CD1c-positive myeloid dendritic cell (primary cell): ENCODE measurements around the gene CUL9.

Source experiments
- DNase-seq: peaks from one replicate; pipeline ENCODE4 v3.0.0-alpha.2; 2016; ENCODE audit errors: extremely low spot score

CUL9 gene

DNA sequence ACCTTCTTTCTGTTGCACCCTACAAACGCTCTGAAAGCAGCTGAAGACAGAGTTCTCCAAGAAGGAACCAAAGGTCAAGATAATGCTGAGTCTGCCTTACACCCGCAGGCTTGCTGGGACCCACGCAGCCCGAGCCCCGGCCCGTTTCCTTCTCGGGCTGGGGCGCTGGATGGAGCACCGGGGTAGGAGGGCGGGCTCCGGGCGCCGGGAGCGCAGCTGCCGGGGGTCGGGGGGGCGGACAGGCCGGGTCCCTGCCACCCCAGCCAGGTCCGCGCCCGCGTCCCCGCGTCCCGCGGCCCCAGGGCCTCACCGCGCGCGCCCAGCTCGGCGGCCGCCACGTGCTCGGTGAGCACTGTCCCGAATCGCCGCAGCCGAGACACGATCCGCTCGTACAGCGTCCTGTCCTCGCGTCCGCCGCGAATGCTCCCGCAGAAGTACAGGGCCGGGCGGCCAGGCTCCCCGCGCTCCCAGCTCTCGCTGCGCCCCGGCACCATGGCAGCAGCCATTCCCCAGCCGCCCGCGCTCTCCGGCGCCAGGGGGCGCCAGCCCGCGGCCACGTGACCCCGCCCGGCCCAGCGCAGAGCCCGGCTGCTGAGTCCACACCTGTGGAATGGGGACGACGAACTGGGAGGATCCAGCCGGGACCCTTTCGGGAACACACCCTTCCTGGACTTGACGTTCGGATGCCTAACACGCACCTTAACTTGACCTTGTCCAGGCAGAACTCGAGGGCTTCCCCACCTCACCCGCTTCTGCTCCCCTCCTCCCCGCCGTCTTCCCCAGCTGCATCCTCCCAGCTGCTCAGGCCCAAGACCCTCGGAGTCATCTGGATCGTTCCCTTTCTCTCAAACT is 47.2 kb downstream of the CUL9 start, which contains the start of gene DNPH1:
Gene DNPH1 (minus strand): TSS at position 531 of the 852 bp plus-strand sequence. CDS start 25 bp downstream, at position 506.
- peak; percentile 81 for DNase-seq

DNA sequence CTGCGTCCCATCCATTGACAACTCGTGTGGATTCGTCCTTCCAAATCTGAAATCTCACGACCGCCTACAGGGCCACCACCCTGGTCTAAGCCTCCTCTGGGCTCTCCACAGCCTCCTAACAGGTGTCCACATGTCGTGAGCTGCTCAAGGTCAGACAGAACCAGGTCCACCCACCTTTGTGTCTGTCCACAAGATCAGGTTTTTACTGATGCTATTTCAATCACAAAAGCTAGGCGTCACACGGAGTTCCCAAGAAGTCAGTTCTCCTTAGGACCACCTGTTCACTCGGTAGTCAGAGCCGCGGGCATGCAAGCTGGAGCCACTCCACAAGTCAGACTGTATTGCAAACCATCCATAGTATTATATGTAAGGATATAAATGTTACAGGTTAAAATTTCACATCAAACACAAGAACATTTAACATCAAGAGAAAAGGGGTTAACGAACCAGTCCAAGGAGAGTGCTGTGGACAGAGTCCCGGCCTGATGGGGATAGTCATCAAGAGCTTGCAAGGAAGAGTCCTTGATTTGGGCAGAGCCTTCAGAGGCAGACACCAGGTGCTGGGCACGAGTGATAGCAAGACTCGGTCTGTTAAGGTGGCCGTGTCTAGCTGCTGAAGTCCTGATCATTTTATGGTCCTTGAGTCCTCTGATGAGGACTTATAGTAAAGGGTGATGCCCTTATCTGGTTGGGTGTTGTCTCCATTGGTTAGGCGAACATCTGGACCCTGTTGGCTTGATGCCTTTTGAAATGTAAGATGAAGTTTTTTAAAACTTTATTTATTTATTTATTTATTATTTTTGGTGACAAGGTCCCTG is 48.0 kb downstream of the CUL9 start:
- no peak for DNase-seq

DNA sequence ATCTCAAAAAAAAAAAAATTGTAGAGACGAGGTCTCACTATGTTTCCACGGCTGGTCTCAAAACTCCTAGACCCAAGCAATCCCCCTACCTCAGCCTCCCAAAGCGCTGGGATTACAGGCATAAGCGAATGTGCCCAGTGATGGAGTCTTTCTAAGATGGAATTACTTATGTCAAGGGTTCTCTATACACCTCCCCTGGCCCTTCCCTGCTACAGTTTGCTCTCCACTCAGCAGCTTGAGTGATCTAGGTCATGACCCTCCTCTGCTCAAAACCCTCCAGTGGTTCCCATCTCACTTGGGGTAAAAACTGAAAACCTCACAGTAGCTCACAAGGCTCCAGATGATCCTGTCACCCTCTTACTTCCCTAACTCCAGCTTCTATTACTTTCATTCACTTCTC is 49.1 kb downstream of the CUL9 start:
- no peak for DNase-seq

DNA sequence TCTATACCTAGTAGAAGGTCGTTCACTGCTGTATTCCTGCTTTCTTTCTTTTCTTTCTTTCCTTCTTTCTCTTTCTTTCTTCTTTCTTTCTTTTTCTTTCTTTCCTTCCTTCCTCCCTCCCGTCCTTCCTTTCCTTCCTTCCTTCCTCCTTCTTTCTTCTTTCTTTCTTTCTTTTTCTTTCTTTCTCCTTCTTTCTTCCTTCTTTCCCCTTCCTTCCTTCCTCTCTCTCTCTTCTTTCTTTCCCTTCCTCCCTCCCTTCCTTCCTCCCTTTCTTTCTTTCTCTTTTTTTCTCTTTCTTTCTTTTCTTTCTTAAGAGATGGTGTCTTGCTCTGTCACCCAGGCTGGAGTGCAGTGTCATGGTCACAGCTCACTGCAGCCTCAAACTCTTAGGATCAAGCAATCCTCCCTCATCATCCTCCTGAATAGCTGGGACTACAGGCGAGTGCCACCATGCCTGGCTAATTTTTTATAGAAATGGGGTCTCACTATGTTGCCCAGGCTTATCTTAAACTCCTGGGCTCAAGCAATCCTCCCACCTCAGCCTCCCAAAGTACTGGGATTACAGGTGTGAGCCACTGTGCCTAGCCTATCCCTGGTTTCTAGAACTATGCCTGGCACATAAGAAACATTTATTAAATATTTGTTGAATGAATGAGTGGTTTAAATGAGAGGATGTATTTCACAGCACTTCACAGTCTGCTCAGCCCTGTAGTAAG is 49.9 kb downstream of the CUL9 start:
- DNase-seq: no peak

DNA sequence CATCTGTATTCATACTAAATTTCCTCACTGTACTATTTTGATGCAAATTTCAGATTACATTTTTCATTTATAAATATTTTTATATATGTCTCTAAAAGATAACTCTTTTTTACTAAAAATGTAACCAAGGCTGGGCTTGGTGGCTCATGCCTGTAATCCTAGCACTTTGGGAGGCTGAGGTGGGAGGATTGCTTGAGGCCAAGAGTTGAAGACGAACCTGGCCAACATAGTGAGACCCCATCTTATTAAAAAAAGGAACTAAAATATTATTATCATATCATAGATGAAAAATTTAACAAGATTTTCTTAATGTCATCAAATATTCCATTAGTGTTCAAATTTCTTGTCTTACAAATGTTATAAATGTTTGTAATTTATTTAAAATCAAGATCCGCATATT is 53.8 kb downstream of the CUL9 start:
- DNase-seq: no peak

DNA sequence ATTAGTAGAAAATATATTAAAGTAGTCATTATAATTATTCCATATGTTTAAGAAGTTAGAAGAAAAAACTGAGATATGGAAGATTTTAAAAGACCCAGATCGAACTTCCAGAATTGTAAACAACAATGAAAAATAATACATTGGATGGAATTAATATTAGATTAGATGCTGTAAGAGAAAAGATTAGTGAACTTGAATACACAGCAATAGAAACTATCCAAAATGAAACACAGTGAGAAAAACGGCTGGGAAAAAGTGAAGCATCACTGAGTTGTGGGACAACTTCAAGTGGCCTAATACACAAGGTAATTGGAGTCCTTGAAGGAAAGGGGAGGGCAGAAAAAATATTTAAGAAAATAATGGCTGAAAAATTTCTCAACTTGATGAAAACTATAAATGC is 57.1 kb downstream of the CUL9 start:
- DNase-seq: no peak

DNA sequence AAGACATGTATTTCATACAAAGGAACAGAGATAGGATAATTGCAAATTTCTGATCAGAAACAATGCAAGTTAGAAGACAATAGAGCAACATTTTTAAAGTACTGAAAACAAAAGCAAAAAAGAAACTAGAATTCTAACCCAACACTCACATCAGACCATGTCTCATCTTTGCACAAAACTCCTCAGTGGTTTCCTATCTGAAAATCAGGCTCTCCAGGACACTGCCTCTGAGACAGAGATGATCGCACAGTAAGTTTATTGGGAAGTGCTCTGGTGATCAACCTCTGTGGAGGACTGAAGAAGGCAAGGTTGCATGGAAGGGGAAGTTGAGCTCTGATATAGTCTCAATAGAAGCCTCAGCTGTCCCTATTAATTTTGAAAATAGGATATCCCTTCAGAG is 59.0 kb downstream of the CUL9 start:
- no peak for DNase-seq

DNA sequence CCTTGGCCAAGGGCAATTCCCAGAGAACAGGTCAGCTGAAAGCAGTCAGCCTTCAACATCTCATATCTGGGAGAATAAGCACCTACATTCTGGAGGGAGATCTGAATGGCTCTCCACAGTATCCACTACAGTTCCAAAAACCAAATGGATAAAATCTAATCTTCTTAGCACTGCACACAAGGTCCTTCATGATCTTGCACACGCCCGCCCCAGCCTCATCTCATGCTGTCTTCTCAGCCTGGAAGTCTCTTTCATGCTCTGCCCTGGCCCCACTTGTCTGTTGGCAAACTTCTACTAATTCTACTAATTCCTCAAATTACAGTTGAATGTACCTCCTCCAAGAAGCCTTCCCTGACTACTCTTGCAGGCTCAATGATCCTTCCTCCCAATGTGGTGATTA is 59.5 kb downstream of the CUL9 start:
- DNase-seq: no peak

DNA sequence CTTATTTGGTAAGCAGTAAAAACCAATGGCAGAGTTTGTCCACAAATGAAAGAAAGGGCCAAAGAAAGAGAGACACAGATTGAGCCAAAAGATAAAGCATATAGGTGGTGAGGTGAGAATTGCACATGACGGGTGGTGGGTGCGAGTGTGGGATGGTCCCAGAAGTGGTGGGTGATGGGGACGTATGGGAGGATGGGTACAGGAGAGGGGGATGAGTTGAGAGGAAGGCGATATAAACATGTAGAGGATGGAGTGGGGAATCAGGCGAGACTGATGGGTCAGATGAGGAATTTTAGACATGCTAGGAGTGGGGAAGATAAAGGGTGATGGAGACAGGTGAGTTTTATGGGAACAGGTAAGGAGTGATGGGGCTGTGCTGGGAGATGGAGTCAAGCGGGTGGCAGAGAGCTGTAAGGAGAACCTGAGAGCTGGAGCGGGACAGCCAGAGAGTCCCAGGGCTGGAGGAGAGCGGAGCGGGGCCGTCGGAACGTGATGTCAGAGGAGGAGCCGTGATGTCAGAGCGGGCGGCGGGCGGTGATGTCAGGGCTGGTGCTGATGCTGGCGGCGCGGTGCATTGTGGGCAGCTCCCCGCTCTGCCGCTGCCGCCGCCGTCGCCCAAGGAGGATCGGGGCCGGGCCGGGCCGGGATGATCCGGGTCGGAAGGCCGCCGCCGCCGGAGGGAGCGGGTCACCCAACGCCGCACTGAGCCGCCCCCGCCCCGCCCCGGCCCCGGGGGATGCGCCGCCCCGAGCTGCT is 61.1 kb downstream of the CUL9 start, which contains the start of gene TTBK1:
Gene TTBK1 (plus strand): TSS at position 574 of the 756 bp plus-strand sequence. CDS start 3,180 bp downstream, outside the sequence.
- no peak for DNase-seq

DNA sequence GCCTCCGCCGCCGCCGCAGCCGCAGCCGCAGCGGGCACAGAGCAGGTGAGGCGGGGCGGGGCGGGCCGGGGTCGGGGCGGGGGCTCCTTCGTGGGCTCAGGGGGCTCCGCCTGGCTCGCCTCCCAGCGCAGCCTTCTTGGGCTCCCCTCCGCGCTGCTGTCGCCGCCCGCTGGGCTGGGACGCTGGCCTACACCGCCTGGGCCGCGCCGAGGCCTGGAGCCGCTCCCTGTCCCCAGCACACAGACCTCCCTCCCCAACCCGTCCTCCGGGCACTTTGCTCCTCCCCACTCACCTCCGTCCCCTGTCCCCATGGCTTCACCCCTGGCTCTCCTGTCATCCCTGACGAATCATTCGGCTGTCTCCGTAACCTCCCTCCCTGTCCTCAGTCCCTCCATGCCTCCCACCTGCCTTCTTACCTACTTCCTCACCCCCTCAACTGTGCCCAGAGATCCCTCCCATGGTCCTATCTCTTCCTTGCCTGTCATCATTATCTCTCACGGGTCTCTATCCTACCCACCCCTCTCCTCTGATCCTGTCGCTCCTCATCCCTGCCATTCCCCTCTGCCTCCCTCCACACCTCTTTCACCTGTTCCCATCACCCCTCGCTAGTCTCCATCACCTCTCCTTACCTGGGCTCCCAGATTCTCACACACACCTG is 61.8 kb downstream of the CUL9 start:
- no peak for DNase-seq

DNA sequence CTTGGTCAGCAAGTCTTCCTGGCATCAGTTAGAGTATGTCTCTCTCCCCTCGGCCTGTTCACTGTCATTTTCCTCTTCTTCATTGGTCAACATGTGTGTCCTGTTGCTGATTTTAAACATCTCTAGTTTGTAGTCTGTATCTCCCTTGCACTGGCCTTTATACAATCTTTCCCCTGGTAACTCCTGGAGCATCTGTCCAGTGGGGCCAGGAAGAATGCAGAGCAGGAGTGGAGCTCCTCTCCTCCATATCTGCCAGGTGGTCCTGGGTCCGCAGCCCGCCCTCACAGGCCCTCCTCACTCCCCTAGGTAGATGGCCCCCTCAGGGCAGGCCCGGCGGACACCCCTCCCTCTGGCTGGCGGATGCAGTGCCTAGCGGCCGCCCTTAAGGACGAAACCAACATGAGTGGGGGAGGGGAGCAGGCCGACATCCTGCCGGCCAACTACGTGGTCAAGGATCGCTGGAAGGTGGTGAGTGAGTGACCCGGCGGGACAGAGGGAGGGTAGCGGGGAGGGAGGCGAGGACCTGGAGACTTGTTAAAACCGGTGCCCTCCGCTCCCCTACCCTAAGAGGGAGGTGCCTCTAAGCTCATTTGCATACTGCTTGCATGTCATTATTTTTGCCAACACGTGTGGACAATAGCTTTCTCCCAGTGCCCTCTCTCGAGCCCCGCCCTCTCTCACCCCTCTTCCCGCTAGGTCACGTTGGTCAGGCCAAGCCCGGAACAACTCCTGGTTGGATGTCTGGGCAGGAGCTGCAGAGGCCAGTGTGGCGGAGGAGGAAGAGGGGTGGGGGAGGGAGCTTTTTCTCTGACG is 64.5 kb downstream of the CUL9 start:
- no peak for DNase-seq

DNA sequence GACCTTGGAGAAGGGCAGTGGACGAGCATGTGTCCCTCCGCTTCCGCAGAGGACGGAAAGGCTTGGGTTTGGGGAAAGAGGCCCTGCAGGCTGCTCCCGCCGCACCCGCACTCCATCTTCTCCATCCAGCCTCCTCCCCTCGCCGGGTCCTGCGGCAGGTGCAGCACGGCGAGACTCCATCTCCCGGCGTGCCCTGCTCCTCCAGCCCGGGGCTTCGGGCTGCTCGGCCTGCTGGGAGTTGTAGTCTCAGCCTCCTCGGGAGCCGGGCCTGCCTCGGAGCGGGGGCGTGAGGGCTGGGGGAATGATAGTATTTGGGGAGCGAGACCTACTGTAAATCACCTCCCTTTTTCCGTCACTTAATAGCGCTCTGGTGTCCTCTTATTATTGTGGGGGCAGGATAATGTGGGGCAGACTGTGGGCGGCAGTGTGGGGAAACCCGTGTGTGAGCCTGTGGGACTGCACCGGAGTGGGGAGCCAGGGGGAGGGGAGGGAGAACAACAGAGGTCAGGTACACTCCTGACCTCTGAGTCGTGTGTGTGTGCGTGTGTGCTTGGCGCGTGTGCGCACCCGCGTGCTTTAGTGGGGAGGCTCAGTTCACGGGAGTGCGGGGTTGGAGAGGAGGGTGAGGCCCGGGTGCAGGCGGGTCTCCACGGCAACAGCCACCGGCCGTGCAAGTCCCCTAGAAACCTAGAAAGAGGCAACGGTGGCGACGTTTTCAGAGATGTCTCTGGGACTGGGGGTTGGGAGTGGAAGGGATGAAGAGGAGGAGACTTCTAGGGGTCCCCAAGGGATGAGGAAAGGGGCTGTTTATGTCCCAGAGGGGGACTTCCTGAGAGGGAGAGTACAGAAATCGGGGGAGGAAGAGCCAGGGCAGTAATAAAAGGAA is 65.4 kb downstream of the CUL9 start:
- peak; percentile 72 for DNase-seq

DNA sequence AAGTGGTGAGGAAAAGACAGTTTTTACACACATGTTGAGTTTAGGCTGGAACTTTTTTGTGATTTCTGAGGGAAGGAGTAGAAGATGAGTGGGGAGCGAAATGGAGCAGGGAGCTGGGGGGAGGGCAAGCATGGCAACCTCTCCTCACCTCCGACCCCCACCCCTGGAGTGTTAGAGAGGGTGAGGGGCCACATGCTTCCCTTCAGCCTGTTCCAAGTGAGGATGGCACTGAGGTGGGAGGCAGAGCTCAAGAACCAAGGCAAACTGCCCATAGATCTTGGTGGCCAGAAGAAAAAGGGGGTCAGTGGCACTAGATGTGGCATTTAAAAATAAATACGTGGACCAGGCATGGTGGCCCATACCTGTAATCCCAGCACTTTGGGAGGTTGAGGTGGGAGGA is 66.1 kb downstream of the CUL9 start:
- DNase-seq: no peak

DNA sequence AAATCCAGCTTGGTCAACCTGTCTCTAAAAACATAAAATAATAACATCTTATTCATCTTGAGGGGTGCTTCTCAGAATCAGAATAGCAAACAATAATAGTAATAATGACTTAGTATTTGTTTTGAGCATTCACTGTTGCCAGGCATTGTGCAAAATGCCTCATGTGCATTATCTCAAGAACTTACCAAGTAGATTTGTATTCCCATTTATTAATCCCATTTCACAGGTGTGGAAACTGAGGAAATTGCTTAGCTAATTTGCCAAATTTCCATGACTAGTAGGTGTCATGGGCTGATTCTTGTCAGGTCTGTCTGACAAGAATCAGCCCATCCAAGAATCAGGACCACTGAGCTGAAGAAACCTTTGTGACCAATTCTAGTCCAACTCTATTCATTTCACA is 66.8 kb downstream of the CUL9 start:
- no peak for DNase-seq

DNA sequence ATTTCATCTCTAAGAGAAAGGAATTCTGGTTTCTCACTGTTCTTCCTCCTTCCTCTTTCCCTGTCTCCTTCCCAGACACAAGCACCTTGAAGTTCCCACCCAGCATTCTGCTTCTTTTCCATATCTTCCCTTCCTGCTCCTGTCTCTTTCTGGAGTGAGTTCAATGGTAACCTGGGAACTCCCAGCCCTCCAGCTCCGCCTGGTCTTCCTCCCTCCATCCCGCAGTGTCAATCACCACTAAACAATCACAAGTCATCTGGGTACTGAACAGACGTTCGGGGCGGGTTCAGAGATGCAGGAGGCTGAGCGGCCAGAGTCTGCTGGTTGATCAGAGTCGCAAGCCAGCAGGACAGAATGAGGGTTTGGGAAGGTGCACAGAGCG is 69.0 kb downstream of the CUL9 start:
- no peak for DNase-seq

DNA sequence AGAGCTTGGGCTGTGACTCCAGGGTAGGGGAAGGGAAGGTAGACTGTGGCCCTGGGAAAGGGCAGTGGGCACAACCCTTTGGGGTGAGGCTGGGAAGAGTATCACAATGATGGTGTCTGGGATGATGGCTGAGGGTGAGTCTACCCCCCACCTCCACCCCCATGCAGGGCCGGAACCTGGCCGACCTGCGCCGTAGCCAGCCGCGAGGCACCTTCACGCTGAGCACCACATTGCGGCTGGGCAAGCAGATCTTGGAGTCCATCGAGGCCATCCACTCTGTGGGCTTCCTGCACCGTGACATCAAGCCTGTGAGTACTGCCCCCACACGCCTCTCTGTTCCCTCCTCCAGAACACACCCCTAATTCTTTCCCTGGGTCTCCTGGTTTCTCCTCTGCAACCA is 71.4 kb downstream of the CUL9 start:
- DNase-seq: no peak

DNA sequence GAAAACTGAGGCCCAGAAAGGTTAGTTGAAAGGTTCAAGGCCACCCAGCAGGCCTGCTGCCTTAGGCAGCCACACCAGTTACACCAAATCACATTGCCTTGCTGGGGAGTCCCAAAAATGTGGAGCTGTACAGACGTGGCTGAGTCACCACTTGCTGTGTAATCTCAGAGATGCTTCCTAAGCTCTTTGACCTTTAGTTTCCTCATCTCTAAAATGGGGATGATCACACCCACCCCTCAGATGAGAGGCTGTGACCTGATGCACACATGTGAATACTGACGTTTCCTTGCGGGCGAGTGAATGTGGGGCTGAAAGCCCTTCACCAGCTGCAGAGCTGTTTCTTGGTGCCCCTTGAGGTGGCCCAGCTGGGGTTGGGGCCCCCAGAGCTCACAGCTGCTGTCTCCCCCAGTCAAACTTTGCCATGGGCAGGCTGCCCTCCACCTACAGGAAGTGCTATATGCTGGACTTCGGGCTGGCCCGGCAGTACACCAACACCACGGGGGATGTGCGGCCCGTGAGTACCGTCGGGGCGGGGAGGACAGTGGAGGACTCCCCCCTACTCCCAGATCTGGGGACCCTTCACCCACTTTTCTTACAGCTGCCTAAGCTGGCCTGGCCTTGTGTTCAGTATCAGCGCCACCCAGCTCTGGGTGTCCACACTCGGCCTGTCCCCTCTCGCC is 72.3 kb downstream of the CUL9 start:
- DNase-seq: no peak

DNA sequence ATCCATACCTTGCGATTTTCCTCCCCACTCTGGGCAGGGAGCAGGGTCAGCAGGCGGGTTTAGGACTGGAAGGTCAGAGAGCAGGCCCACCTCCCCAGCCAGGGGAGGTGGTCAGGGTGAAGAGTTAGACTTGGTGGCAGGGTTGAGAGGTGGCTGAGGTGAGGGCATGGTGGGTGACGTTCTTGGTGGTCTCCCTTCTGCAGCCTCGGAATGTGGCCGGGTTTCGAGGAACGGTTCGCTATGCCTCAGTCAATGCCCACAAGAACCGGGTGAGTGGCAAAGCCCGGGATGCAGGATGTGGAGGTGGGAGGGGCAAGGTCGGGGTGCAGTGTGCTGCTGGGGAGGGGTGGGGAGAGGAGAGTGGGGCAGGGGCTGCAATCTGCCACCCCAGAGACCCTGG is 72.8 kb downstream of the CUL9 start:
- DNase-seq: no peak
